Tibial nerve (tissue), 4 donors: ENCODE results near the gene BCAN. TPM values are rescaled to one million over a fixed set of nuclear protein-coding genes. Genes with fewer than 3 reads are reported as not detected.

Source experiments
- DNase-seq, 2 donors: peaks; one replicate each; pipeline ENCODE4 v3.0.0-alpha.2; 2019; ENCODE audit warnings: low spot score in 2 of 2
- H3K27ac ChIP-seq, 4 donors: fragments of 200-600 bp; sonication (generic) in 3 of 4; one replicate each; pipeline ENCODE4 v1.5.1; 2017 to 2019; ENCODE audit warnings: mild to moderate bottlenecking in 1 of 4
- H3K27me3 ChIP-seq, 2 donors: fragments of 200-600 bp; sonication (generic) in 1 of 2; one replicate each; pipeline versions ENCODE4 v1.5.1 to v1.6.0; 2017 to 2019
- H3K36me3 ChIP-seq, 3 donors: fragments of 200-600 bp; sonication (generic); one replicate each; pipeline ENCODE4 v1.5.1; 2018 to 2019
- H3K4me1 ChIP-seq, 4 donors: fragments of 200-600 bp; sonication (generic) in 3 of 4; one replicate each; pipeline ENCODE4 v1.5.1; 2017 to 2019
- H3K4me3 ChIP-seq, 4 donors: fragments of 200-600 bp; sonication (generic) in 3 of 4; one replicate each; pipeline ENCODE4 v1.5.1; 2017 to 2019; ENCODE audit warnings: mild to moderate bottlenecking in 1 of 4, moderate library complexity in 1 of 4
- H3K9me3 ChIP-seq, 4 donors: fragments of 200-600 bp; sonication (generic) in 3 of 4; one replicate each; pipeline ENCODE4 v1.5.1; 2017 to 2019
- CTCF ChIP-seq, 5 experiments: fragments of 200-600 bp in 3 of 5; fragments of 450-650 bp in 2 of 5; sonication (generic) in 3 of 5; IDR thresholded peaks; one replicate each; pipeline ENCODE4 v1.5.1; 2016 to 2019; ENCODE audit warnings: antibody characterized with exemption in 5 of 5, mild to moderate bottlenecking in 3 of 5, moderate library complexity in 2 of 5
- EP300 ChIP-seq, 2 donors: sonication (generic); formaldehyde crosslinking; IDR thresholded peaks; one replicate each; pipeline ENCODE4 v1.6.1; 2017; ENCODE audit warnings: antibody characterized with exemption in 2 of 2, mild to moderate bottlenecking in 1 of 2
- POLR2A ChIP-seq, 2 donors: fragments of 450-650 bp; IDR thresholded peaks; one replicate each; pipeline ENCODE4 v1.6.1; 2017; ENCODE audit warnings: antibody characterized with exemption in 2 of 2, mild to moderate bottlenecking in 2 of 2, moderate library complexity in 2 of 2
- WGBS, 2 donors: methylation state at CpG; one replicate each; pipeline ENCODE4 v1.1.5; 2018; 5-methylcytosine and 5-hydroxymethylcytosine counted together
- total RNA-seq, 4 donors: library from RNA; depleted of rRNA; stranded (reverse); fragments of >200 nt; gene quantifications; one replicate each; pipeline ENCODE4 v1.1.0, GENCODE V29; 2016

Gene BCAN
- total RNA-seq, 4 donors from 2014 or later = not detected

- H3K27me3 ChIP-seq = no peaks in the 10 kb centered on the region
- WGBS, 2 donors = 18 to 20% methylated on average over 12 to 13 of the region's 16 CpGs
- no peaks in the 10 kb centered on the region for H3K9me3 ChIP-seq
- TF ChIP-seq POLR2A (IDR thresholded peaks at IDR 0.05) (no peak), CTCF (IDR thresholded peaks at IDR 0.05) (no peak), EP300 (IDR thresholded peaks at IDR 0.05) (no peak)
- peaks cover 0 to 98% (median 77%) of the 10 kb centered on the region in 4 donors for H3K4me1 ChIP-seq
- no peak overlapping the region for H3K4me3 ChIP-seq
- H3K27ac ChIP-seq = peak overlapping the region; percentile 18 to 94 (median 78)
- H3K36me3 ChIP-seq = no peaks in the 10 kb centered on the region
- no peak for DNase-seq
Observed at GRCh38 chr1:156664767-156665411, 23.0 kb downstream of the BCAN start.

- no peak for DNase-seq
- Histone ChIP-seq H3K27ac (peak overlapping the region; percentile 18 to 94 (median 78)), H3K27me3 (no peaks in the 10 kb centered on the region), H3K36me3 (no peaks in the 10 kb centered on the region), H3K4me1 (peaks cover 0 to 98% (median 75%) of the 10 kb centered on the region in 4 donors), H3K4me3 (no peak overlapping the region), H3K9me3 (no peaks in the 10 kb centered on the region)
- TF ChIP-seq CTCF (IDR thresholded peaks at IDR 0.05) (no peak), POLR2A (IDR thresholded peaks at IDR 0.05) (no peak), EP300 (IDR thresholded peaks at IDR 0.05) (no peak)
- 59 to 77% methylated on average over 3 of the region's 3 CpGs for WGBS, 2 donors
Observed at GRCh38 chr1:156665539-156665938, 23.6 kb downstream of the BCAN start.

- Histone ChIP-seq H3K4me1 (peaks cover 0 to 90% (median 63%) of the 10 kb centered on the region in 4 donors), H3K9me3 (no peaks in the 10 kb centered on the region), H3K4me3 (no peak overlapping the region), H3K27ac (peak overlapping the region; percentile 40 to 94 (median 76)), H3K27me3 (no peaks in the 10 kb centered on the region), H3K36me3 (peaks cover 0 to 5% (median 0%) of the 10 kb centered on the region in 3 donors)
- TF ChIP-seq POLR2A (IDR thresholded peaks at IDR 0.05) (no peak), EP300 (IDR thresholded peaks at IDR 0.05) (no peak), CTCF (IDR thresholded peaks at IDR 0.05) (no peak)
- WGBS, 2 donors = 83 to 87% methylated on average over 9 of the region's 9 CpGs
- no peak for DNase-seq
Observed at GRCh38 chr1:156666862-156667609, 25.1 kb downstream of the BCAN start.

- Histone ChIP-seq H3K36me3 (peaks cover 0 to 10% (median 0%) of the 10 kb centered on the region in 3 donors), H3K27ac (peak overlapping the region; percentile 40 to 94 (median 76)), H3K9me3 (no peaks in the 10 kb centered on the region), H3K4me1 (peaks cover 0 to 84% (median 58%) of the 10 kb centered on the region in 4 donors), H3K27me3 (no peaks in the 10 kb centered on the region), H3K4me3 (no peak overlapping the region)
- TF ChIP-seq EP300 (IDR thresholded peaks at IDR 0.05) = no peak
- no peak for TF ChIP-seq POLR2A (IDR thresholded peaks at IDR 0.05)
- no peak for TF ChIP-seq CTCF (IDR thresholded peaks at IDR 0.05)
- WGBS, 2 donors = 5 to 20% methylated on average over 5 of the region's 5 CpGs
- no peak for DNase-seq
Observed at GRCh38 chr1:156667610-156667967, 25.7 kb downstream of the BCAN start.
